ENCODE data around the gene P2RY12. TPM values are rescaled to one million over a fixed set of nuclear protein-coding genes. Genes with fewer than 3 reads are reported as not detected.

The P2RY12 gene
- polyA plus RNA-seq, 1 donor from 2014 or later = not detected

GRCh38 chr3:151306168-151306810 is 78.3 kb downstream of the P2RY12 start:
- Histone ChIP-seq H3K9ac (ENCODE audit: low read length) (no peak overlapping the region), H3K4me2 (ENCODE audit: low read length) (no peak overlapping the region)

GRCh38 chr3:151305775-151306151 is 78.8 kb downstream of the P2RY12 start:
- no peaks in the 10 kb centered on the region for H3F3A ChIP-seq (ENCODE audit: insufficient read depth, low read length, poor library complexity, severe bottlenecking)
- no peaks in the 10 kb centered on the region for H3K36me3 ChIP-seq (ENCODE audit: insufficient read depth, low read length)
- no peak overlapping the region for H3K4me2 ChIP-seq (ENCODE audit: low read length)
- H3K9me3 ChIP-seq (ENCODE audit: low read length) = no peaks in the 10 kb centered on the region
- no peaks in the 10 kb centered on the region for H3K79me2 ChIP-seq (replicated peaks; ENCODE audit: insufficient read depth, low read length)
- TF ChIP-seq MXI1 (conservative IDR thresholded peaks at IDR 0.05; ENCODE audit: poor library complexity, severe bottlenecking) = no peak
- TF ChIP-seq EZH2 (IDR thresholded peaks at IDR 0.05; ENCODE audit: borderline replicate concordance, insufficient read depth, low read length, poor library complexity, severe bottlenecking) = no peak
- H4K20me1 ChIP-seq (ENCODE audit: insufficient read depth) = no peaks in the 10 kb centered on the region
- no peak overlapping the region for H3K27ac ChIP-seq (ENCODE audit: low read length)
- no peaks in the 10 kb centered on the region for H3K27me3 ChIP-seq (ENCODE audit: insufficient read depth, low read depth, low read length)
- no peak overlapping the region for H2AFZ ChIP-seq (ENCODE audit: low read depth, low read length)
- no peaks in the 10 kb centered on the region for H3K9me2 ChIP-seq (ENCODE audit: insufficient read depth, low read length)
- H3K4me3 ChIP-seq (ENCODE audit: low read length) = no peak overlapping the region
- H3K9ac ChIP-seq (ENCODE audit: low read length) = no peak overlapping the region

More at GRCh38 chr3:151306168-151306810, 78.3 kb downstream of the P2RY12 start:
- H3K4me3 ChIP-seq (ENCODE audit: low read length) = no peak overlapping the region
- H3K9me3 ChIP-seq (ENCODE audit: low read length) = no peaks in the 10 kb centered on the region
- no peak overlapping the region for H3K27ac ChIP-seq (ENCODE audit: low read length)
- no peaks in the 10 kb centered on the region for H4K20me1 ChIP-seq (ENCODE audit: insufficient read depth)
- no peaks in the 10 kb centered on the region for H3K27me3 ChIP-seq (ENCODE audit: insufficient read depth, low read depth, low read length)
- H3F3A ChIP-seq (ENCODE audit: insufficient read depth, low read length, poor library complexity, severe bottlenecking) = no peaks in the 10 kb centered on the region
- H2AFZ ChIP-seq (ENCODE audit: low read depth, low read length) = no peak overlapping the region
- no peaks in the 10 kb centered on the region for H3K9me2 ChIP-seq (ENCODE audit: insufficient read depth, low read length)
- no peak for TF ChIP-seq POLR2AphosphoS5 (IDR thresholded peaks at IDR 0.05)
- TF ChIP-seq RAD21 (conservative IDR thresholded peaks at IDR 0.05) = no peak
- no peak for TF ChIP-seq EP300 (conservative IDR thresholded peaks at IDR 0.05; ENCODE audit: poor library complexity, severe bottlenecking)
- TF ChIP-seq REST (IDR thresholded peaks at IDR 0.05; ENCODE audit: borderline replicate concordance) = no peak
- TF ChIP-seq, protein P1, sequence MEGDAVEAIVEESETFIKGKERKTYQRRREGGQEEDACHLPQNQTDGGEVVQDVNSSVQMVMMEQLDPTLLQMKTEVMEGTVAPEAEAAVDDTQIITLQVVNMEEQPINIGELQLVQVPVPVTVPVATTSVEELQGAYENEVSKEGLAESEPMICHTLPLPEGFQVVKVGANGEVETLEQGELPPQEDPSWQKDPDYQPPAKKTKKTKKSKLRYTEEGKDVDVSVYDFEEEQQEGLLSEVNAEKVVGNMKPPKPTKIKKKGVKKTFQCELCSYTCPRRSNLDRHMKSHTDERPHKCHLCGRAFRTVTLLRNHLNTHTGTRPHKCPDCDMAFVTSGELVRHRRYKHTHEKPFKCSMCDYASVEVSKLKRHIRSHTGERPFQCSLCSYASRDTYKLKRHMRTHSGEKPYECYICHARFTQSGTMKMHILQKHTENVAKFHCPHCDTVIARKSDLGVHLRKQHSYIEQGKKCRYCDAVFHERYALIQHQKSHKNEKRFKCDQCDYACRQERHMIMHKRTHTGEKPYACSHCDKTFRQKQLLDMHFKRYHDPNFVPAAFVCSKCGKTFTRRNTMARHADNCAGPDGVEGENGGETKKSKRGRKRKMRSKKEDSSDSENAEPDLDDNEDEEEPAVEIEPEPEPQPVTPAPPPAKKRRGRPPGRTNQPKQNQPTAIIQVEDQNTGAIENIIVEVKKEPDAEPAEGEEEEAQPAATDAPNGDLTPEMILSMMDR (IDR thresholded peaks at IDR 0.05; ENCODE audit: poor library complexity, severe bottlenecking) = no peak
- TF ChIP-seq MXI1 (conservative IDR thresholded peaks at IDR 0.05; ENCODE audit: poor library complexity, severe bottlenecking) = no peak
- TF ChIP-seq TAF1 (IDR thresholded peaks at IDR 0.05; ENCODE audit: low read depth) = no peak
- no peak for TF ChIP-seq SMC3 (conservative IDR thresholded peaks at IDR 0.05; ENCODE audit: poor library complexity)
- no peak for TF ChIP-seq EZH2 (IDR thresholded peaks at IDR 0.05; ENCODE audit: borderline replicate concordance, insufficient read depth, low read length, poor library complexity, severe bottlenecking)
- no peaks in the 10 kb centered on the region for H3K79me2 ChIP-seq (replicated peaks; ENCODE audit: insufficient read depth, low read length)
- no peaks in the 10 kb centered on the region for H3K36me3 ChIP-seq (ENCODE audit: insufficient read depth, low read length)
